NOMO-1 treated with DMSO at 0.1 percent for 48 hours (cell line): ENCODE results near the gene PELI3.
"Not testable (repeated sequence)": the region's sequence is repeated elsewhere in the genome, so short reads cannot be mapped to it uniquely, and the experiment has no call there.

ENCODE experiments used
- DNase-seq: peaks from one replicate; lab custom pipeline; 2025; ENCODE audit not compliant: unreplicated experiment; lab: John Stamatoyannopoulos, UW

The PELI3 gene

DNA sequence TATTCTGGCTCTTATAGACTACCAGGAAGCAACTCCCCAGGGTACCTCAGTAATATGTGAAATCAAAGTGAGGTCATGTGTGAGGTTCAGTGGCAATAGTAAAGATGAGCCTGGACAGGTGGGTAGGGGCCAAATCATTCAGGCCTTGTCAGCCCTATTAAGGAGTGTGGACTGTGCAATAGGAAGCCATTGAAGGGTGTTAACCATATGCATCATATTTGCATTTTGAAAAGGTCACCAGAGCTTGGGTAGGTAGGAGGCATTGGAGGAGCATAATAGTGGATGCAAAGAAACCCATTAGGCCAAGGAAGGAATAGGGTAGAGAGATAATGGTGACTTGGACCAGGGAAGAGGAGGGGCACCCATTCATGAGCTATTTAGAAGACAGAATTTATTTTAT, 19.7 kb upstream of the PELI3 start:
- no peak for DNase-seq

DNA sequence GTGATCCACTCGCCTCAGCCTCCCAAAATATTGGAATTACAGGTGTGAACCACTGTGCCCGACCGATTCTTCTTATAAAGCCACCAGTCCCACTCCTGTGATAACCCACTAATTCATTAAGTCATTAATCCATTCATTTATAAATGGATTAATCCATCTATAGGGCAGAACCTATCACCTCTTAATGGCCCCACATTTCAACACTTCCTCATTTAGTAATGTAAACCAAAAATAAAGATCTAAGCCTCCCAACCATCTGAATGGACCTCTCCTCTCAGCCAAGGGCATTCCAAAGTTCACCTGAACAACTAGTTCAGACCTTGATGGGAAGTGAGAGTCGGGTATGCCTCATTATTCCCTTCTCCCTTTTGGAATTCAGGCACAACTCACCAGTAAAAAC, 18.2 kb upstream of the PELI3 start:
- peak; percentile 35 for DNase-seq

DNA sequence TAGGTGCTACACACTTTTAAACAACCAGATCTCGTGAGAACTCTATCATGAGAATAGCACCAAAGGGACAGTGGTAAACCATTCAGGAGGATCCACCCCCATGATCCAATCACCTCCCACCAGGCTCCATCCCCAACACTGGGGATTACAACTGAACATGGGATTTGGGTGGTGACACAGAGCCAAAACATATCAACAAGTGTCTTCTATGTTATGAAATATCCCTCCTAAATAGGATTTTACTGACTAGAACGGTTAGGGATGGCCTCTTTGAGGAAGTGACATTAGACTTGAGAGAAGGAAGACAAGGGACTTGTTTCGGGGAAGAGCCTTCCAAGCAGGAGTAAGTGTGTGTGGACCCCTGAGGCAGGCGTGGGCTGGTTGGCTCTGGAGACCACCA, 16.1 kb upstream of the PELI3 start:
- peak; percentile 75 for DNase-seq

DNA sequence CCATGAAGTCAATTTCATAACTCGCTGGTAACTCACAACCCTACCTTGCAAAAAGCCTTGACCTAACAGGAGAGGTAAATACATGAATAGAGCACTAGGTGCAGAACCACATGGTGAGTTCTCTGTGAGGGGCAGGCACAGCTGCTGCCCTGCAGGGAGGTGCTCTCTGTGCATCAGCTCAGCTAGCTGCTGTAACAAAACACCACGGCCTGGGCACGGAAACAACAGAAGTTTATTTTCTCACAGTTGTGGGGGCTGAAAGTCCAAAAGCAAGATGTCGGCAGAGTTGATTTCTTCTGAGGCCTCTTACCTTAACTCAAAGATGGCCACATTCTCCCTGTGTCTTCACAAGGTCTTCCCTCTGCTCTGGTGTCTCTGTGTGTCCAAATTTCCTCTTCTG, 15.0 kb upstream of the PELI3 start:
- DNase-seq: no peak

DNA sequence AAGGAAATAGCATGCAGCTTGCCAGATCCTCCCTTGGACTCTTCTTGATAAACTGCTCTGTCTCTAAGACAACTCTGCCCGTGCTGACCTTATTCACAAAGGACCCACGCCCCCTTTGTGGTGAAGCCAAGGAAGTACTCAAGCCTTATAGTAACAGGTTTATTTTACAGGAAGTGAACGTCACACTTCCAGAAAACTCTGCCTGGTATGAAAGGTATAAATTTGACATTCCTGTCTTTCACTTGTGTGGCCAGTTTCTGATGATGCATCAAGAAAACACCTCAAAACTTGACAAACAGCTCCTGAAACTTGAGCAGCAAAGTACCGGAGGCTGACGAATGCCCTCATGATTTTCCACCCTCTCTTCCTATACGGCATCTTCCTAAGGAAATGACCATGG, 12.5 kb upstream of the PELI3 start:
- DNase-seq: no peak

DNA sequence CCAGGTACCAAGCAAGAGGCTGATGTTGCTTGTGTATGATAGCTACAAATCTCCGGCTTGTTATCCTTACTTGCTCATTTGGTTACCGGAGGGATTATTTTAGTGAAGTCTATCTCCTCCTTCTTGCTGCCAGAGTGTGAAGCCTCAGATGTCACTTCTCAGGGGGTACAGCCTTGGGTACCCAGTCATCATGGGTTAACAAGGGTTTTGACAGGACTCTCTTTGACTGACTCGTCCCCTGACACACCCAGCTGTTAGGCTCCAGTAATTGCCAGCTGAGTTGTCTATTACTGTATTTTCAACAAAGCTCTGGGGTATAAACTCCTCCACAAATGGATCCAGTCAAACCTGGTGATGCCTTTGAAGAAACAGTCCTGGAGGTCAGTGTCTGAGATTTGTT, 11.9 kb upstream of the PELI3 start:
- DNase-seq: no peak

DNA sequence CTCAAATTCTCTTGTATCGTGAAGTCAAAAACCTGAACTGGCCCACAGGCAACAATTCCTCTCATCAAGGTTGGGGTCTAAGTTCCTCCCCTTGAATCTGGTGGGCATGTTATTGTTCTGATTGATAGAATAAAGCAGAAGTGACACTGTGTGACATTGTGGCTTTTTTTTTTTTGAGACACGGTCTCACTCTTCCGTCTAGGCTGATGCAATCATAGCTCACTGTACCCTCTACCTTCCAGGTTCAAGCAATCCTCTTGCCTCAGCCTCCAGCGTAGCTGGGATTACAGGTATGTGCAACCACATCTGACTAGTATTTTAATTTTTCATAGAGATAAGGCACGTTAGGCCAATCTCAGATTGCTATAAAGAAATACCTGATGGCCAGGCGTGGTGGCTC, 8.9 kb upstream of the PELI3 start:
- DNase-seq: peak; percentile 84

DNA sequence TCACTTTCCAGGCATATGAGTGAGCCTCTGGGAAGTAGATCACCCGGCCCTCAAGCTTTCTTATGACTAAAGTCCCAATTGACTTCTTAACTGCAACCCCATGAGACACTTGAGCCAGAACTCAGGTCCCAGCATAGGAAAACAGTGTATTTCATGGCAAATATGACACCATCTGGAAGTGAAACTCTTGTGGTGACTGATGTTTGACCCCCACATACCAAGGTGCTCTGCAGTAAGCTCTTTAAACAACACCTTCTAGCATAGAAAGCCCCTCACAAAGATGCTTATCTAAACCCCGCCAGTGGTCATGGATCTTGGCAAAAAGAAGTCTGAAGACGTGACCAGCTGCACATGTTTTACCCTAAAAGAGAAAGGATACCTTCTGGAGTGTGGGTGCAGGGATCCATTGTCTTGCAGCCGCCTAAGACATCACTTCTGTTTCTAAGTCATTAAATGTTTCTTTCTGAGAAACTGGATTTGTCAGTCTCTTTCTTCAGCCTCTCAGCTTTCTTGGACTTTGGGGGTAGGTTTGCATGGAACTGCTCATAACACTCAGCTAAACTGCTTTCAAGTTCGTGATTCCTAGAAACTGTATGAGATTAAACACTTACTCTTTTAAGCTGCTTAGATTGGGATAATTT, 7.4 kb upstream of the PELI3 start:
- DNase-seq: peak; percentile 81

DNA sequence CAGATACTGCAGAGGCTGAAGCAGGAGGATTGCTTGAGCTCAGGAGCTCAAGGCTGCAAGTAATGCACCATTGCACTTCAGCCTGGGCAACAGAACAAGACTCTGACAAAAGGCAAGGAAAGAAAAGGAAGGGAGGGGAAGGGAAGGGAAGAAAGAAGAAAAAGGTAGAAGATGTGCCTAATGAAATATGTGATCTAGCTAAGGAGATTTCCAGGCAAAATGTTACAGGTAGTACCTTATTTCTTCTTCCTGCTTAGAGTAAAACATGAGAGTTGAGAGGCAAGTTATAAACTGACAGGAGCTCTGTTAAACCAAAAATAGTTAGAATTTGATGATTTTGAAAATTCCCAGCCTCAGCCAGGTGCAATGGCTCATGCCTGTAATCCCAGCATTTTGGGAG, 4.7 kb upstream of the PELI3 start:
- no peak for DNase-seq

DNA sequence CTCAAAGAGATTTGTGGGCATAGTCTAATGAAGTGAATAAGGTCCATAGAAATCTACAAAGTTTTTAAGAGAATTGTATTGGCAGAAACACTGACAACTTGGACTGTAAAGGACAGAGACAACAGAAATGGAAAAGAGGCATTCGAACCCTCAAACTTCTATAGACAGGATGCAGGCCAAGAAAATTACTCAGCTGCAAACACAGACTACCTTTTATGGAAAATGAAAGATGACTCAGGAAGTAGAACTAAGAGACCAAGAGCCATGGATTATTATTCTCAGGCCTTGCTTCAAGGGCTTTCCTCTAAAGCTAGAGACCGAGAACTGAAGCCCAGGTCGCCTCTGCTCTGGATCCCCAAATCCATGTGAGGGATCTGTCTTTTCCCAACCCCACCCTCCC, 3.8 kb upstream of the PELI3 start:
- DNase-seq: no peak

DNA sequence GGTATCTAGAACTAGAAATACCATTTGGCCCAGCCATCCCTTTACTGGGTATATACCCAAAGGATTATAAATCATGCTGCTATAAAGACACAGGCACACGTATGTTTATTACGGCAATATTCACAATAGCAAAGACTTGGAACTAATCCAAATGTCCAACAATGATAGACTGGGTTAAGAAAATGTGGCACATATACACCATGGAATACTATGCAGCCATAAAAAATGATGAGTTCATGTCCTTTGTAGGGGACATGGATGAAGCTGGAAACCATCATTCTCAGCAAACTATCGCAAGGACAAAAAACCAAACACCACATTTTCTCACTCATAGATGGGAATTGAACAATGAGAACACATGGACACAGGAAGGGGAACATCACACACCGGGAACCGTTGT, 2.6 kb upstream of the PELI3 start:
- not testable (repeated sequence) for DNase-seq

DNA sequence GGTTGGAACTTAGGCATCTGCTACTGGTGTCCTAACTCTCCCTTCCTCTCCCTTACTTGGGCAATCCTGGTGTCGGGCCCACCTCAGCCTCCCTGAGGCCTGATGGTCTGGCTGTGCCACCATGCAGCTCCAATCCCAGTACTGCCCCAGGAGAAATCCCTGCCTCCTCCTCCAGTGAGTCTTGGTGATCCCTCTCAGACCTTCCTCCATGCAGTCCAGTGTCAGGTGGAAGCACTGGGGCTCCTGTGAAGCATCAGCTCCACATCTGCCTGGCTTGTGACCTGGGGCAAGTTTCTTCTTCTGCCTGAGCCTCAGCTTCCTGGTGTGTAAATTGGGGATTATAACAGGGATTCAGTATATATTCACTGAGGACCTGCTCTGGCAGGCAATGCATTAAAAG, 1.8 kb upstream of the PELI3 start:
- DNase-seq: no peak

DNA sequence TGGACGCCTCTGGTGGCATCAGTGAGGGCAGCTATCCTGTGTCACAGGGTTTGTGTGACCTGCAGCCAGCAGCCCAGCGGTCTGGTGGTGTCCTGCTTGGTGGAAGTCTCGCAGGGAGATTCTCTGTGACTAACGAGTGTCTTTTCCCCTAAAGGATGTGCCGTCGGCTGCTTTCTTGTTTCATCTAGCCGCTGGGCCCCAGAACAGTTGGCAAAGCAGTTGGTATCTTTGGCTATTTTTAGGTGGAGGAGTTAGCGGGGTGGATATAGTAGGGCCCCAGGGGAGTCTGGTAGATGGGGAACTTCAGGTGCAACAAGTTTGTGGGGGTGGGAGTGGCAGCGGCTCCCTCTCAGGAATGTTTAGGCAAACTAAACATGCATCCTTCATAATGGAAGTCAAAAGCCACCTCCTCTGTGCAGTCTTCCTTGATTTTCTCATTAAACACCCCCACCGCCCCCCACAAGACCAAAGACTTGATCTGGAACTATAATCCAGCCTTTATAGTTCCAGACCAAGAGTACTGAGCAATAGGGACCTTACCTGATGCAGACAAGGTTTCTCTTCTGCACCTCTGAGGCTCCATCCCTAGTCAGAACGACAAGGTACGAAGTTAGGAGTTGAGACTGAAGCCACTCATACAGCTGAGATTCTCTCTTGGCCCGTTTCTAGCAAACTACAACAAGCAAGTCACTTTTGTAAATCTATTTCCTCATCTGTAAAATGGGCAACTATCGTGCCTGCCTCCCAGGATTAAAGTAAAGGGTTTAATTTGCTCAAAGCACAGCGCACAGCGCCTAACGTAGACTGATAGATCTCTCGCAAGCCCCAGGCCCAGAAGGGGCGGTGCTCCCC, 1.1 kb upstream of the PELI3 start:
- peak; percentile 54 for DNase-seq

DNA sequence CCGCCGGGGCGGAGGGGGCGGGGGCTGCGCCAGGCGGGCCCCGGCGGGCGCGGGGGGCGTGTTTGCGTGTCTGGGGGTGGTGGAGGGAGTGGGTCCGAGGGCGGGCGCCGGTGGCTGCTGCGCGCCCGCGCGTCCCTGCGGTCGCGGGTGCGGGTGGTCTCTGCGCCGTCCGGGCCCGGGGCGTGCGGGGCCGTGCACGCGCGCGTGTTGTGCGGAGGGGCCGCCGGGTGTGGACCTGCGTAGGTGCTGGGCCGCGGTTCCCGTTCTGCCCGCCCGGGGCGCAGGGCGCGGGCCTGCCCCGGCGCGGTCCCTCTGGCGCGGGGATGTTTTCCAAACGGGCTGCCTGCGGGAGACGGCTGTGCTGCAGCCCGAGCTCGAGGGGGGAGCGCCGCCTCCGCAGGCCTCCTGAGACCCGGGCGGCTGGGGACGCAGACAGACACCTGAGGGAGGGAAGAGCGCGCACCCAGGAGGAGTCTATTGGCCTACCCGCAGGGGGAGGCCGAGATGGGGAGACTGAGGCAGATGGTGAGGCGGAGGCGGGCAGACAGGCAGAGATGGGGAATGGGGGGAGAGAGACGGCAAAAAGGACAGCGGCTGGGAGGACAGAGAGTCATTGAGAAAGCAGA, 442 bp downstream of the PELI3 start:
- peak; percentile 30 for DNase-seq

DNA sequence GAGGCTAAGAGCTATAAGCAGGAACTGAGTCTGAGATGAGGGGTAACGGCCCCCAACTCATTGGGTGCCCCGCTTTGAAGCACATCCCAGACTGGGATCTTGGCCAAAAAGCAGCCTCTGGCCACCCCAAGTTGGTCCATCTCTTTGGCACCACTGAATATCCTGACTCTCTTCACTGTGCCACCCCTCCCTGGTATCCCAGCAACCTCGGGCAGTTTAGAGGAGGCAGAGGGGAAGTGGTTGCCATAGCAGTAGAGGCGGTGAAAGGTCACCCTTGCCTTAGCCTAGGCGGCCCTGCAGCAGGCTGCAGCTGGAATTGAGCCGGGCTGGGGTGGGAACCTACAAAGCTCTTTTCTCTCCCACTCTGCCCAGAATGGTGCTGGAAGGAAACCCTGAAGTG, 1.1 kb downstream of the PELI3 start:
- peak; percentile 71 for DNase-seq

DNA sequence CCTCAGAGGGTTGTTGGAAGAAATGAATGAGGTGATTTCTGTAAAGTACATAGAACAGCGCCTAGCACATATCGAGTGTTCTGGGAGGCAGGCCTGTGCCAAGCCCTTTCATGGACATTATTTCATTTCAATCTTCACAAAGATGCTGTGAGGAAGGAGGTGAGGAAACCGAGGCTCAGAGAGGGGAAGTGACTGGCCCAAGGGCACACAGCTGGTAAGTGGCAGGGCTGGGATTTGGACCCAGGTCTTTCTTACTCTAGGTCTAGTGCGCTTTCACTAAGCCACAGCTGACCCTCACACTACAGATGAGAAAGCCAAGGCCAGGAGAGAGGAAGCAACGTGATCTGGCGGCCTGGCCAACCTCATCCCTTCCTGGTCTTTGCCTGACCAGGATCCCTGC, 2.0 kb downstream of the PELI3 start:
- DNase-seq: no peak

DNA sequence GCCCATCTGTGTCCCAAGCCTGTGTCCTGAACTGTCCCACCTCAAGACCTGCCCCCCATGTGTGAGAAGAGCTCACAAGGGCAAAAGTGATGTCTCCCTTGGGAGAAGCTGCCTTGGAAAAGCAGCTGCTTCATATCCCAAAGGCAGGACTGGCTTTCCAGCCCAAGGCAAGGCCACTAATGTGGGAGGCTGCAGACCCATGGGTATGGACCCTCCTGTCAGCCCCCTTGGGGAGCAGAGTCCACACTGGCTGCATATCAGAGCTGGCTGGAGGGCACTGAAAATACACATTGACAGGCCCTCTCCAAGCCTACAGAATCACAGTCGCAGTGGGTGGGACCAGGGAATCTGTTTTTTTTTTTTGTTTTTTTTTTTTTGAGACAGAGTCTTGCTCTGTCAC, 2.7 kb downstream of the PELI3 start:
- no peak for DNase-seq

DNA sequence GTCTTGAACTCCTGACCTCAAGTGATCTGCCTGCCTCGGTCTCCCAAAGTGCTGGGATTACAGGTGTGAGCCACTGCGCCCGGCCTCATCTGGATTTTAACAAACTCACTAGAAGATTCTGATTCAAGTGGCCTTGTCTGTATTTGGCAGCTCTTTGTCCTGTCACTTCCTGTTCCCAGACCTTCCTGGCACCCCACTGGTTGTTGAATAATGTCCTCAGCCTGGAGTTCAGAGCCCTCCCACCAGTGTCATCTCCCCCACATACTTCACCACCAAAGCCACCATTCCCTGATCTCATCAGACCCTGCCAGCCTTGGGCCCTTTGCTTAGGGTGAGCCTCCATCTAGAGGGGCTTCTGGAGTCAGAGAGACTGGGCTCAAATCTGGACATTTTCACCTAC, 3.3 kb downstream of the PELI3 start:
- no peak for DNase-seq

DNA sequence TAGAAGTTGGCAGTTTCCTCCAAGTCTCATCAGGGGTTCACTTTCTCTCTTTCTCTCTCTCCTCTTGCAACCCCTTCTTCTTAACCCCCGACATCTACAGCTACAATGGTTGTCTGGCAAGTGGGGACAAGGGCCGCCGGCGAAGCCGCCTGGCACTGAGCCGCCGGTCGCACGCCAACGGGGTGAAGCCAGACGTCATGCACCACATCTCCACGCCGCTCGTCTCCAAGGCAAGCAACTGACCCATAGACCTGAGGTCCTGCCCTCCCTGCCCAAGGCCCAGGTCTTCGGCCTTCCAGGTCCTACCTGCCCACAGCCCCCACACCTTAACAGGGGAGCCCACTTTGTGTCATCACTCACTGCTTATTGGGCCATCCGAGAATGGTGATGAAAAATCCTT, 4.4 kb downstream of the PELI3 start:
- DNase-seq: no peak

DNA sequence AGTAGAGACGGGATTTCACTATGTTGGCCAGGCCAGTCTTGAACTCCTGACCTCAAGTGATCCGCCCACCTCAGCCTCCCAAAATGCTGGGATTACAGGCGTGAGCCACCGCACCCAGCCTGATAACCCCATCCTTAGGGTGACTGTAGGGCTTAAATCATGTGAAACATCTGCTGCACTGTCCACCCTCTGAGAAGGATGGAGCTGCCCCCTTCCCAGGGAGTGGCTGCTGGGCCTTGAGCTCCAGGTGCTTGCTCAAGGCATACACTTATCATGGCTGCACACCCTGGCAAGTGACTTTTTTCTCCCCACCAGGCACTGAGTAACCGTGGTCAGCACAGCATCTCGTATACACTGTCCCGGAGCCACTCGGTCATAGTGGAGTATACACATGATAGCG, 5.3 kb downstream of the PELI3 start:
- no peak for DNase-seq

DNA sequence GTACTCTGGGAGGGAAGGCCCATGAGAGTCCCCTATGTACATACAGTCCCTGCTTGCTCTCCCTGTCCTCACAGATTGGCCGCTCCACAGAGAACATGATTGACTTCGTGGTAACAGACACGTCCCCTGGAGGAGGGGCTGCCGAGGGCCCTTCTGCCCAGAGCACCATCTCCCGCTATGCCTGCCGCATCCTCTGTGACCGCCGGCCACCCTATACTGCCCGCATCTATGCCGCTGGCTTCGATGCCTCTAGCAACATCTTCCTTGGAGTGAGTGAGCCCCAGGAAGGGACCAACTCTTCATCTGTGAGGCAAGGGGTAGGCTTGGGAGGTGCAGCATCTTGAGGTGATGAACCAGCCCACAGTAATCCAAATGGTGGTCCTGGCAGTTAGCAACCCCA, 6.5 kb downstream of the PELI3 start:
- no peak for DNase-seq
